Upper lobe of left lung (tissue), 6 donors: Measurements from ENCODE around the gene C2orf69. TPM values are rescaled to one million over a fixed set of nuclear protein-coding genes. Genes with fewer than 3 reads are reported as not detected.

Source experiments
- ATAC-seq, 2 donors: fragments of 200-7000 bp; cut with Tn5 transposase; one replicate each; pipeline ENCODE4 v1.9.1; 2022; ENCODE audit warnings: mild to moderate bottlenecking in 2 of 2, moderate library complexity in 2 of 2; ENCODE audit not compliant: low FRiP score in 2 of 2
- DNase-seq, 2 donors: peaks; one replicate each; pipeline ENCODE4 v3.0.0-alpha.2; 2019 to 2020
- H3K27ac ChIP-seq, 4 donors: fragments of 200-600 bp; sonication (generic); one replicate each; pipeline ENCODE4 v1.5.1; 2016 to 2019
- H3K27me3 ChIP-seq, 4 donors: fragments of 200-600 bp; sonication (generic); one replicate each; pipeline ENCODE4 v1.5.1; 2017 to 2019
- H3K36me3 ChIP-seq, 4 donors: fragments of 200-600 bp; sonication (generic); one replicate each; pipeline ENCODE4 v1.5.1; 2016 to 2019
- H3K4me1 ChIP-seq, 4 donors: fragments of 200-600 bp; sonication (generic); one replicate each; pipeline ENCODE4 v1.5.1; 2018 to 2019
- H3K4me3 ChIP-seq, 4 donors: fragments of 200-600 bp; sonication (generic); one replicate each; pipeline ENCODE4 v1.5.1; 2017 to 2019; ENCODE audit warnings: mild to moderate bottlenecking in 2 of 4, moderate library complexity in 1 of 4
- H3K9me3 ChIP-seq, 4 donors: fragments of 200-600 bp; sonication (generic); one replicate each; pipeline ENCODE4 v1.5.1; 2018 to 2019
- EP300 ChIP-seq, 4 donors: sonication (generic); formaldehyde crosslinking; IDR thresholded peaks; one replicate each; pipeline ENCODE4 v1.5.1; 2017; ENCODE audit warnings: antibody characterized with exemption in 4 of 4, control low read depth in 2 of 4
- POLR2A ChIP-seq, 4 donors: fragments of 450-650 bp; IDR thresholded peaks; one replicate each; pipeline ENCODE4 v1.5.1; 2016 to 2017; ENCODE audit warnings: antibody characterized with exemption in 4 of 4, mild to moderate bottlenecking in 2 of 4
- POLR2AphosphoS5 ChIP-seq, 2 donors: sonication (generic); formaldehyde crosslinking; IDR thresholded peaks; one replicate each; pipeline ENCODE4 v1.5.1; 2017; ENCODE audit warnings: antibody characterized with exemption in 2 of 2
- WGBS, 2 donors: methylation state at CpG; one replicate each; pipeline ENCODE4 v1.1.5; 2017 to 2018; 5-methylcytosine and 5-hydroxymethylcytosine counted together
- total RNA-seq, 6 donors: library from RNA; depleted of rRNA in 4 of 6; stranded (reverse); fragments of >200 nt in 4 of 6; gene quantifications; one replicate each; pipeline versions ENCODE4 v1.1.0 to v1.2.1, GENCODE V29; 2016 to 2021
- TF ChIP-seq, protein P1 (sequence below), 6 experiments: fragments of 450-650 bp in 4 of 6; fragments of 200-600 bp in 2 of 6; sonication (generic) in 2 of 6; IDR thresholded peaks; one replicate each; pipeline ENCODE4 v1.5.1; 2016 to 2019; ENCODE audit warnings: antibody characterized with exemption in 6 of 6
- donor health status: DM: no; HTN: no; CAD: no; lungs with moderate emphysema.
- donor health status: DM: no; HTN: yes; CAD: no; lungs with severe emphysema.

The C2orf69 gene
- total RNA-seq, 6 donors from 2014 or later: 6.0 to 14.9 (median 11.5) TPM

DNA sequence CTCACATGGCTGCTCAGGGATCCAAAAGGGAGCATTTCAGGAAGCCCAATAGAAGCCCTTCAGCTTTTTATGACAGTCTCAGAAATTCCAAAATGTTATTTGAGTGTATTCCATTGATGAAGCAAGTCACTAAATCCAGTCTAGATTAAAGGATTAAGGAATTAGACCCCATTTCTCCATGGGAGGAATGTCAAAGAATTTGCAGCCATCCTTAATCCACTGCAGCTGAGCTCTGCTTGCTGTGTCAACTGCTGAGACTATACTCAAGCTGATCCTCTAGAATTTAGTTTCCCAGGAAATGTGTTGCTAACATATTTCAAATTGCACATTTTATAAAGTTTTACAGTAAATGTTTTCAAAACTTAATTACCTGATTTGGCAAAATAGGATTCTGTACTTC, 28.4 kb upstream of the C2orf69 start:
- H3K27ac ChIP-seq: no peak overlapping the region
- no peaks in the 10 kb centered on the region for H3K4me1 ChIP-seq
- H3K27me3 ChIP-seq: no peaks in the 10 kb centered on the region
- TF ChIP-seq EP300 (IDR thresholded peaks at IDR 0.05) (no peak), POLR2AphosphoS5 (IDR thresholded peaks at IDR 0.05) (no peak)
- TF ChIP-seq, protein P1, sequence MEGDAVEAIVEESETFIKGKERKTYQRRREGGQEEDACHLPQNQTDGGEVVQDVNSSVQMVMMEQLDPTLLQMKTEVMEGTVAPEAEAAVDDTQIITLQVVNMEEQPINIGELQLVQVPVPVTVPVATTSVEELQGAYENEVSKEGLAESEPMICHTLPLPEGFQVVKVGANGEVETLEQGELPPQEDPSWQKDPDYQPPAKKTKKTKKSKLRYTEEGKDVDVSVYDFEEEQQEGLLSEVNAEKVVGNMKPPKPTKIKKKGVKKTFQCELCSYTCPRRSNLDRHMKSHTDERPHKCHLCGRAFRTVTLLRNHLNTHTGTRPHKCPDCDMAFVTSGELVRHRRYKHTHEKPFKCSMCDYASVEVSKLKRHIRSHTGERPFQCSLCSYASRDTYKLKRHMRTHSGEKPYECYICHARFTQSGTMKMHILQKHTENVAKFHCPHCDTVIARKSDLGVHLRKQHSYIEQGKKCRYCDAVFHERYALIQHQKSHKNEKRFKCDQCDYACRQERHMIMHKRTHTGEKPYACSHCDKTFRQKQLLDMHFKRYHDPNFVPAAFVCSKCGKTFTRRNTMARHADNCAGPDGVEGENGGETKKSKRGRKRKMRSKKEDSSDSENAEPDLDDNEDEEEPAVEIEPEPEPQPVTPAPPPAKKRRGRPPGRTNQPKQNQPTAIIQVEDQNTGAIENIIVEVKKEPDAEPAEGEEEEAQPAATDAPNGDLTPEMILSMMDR (IDR thresholded peaks at IDR 0.05): no peak
- DNase-seq (no peak), ATAC-seq (no peak)
- no peaks in the 10 kb centered on the region for H3K36me3 ChIP-seq
- no peaks in the 10 kb centered on the region for H3K9me3 ChIP-seq
- no peak overlapping the region for H3K4me3 ChIP-seq

DNA sequence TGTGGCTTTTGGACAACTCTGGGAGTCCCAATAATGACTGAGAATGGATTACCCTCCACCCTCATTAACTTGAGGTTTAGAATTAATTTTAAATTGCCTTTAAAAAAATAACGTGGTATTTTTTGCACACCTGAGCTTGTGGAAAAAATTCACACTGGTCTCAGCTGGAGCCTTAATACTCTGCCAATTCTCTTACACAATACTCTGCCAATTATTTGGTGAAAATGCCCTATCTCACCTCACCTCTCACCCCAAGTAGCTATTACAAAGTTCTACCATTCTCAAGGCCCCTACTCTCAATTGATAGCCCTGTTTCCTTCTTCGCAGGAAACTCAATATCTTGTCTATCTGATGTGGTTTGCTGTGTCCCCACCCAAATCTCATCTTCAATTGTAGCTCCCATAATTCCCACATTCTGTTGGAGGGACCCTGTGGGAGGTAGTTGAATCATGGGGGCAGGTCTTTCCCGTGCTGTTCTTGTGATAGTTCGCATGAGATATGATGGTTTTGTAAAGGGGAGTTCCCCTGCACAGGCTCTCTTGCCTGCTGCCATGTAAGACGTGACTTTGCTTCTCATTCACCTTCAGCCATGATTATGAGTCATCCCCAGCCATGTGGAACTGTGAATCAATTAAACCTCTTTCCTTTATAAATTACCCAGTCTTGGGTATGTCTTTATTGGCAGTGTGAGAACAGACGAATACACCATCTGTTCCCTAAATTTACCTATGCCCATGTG, 27.4 kb upstream of the C2orf69 start:
- Histone ChIP-seq H3K9me3 (no peaks in the 10 kb centered on the region), H3K4me1 (no peaks in the 10 kb centered on the region), H3K36me3 (no peaks in the 10 kb centered on the region), H3K4me3 (no peak overlapping the region), H3K27me3 (no peaks in the 10 kb centered on the region), H3K27ac (no peak overlapping the region)
- no peak for ATAC-seq
- no peak for DNase-seq
- TF ChIP-seq EP300 (IDR thresholded peaks at IDR 0.05): no peak
- TF ChIP-seq POLR2AphosphoS5 (IDR thresholded peaks at IDR 0.05): no peak
- TF ChIP-seq POLR2A (IDR thresholded peaks at IDR 0.05): no peak
- TF ChIP-seq, protein P1 (IDR thresholded peaks at IDR 0.05): no peak
- 81 to 89% methylated on average over 6 of the region's 6 CpGs for WGBS, 2 donors

DNA sequence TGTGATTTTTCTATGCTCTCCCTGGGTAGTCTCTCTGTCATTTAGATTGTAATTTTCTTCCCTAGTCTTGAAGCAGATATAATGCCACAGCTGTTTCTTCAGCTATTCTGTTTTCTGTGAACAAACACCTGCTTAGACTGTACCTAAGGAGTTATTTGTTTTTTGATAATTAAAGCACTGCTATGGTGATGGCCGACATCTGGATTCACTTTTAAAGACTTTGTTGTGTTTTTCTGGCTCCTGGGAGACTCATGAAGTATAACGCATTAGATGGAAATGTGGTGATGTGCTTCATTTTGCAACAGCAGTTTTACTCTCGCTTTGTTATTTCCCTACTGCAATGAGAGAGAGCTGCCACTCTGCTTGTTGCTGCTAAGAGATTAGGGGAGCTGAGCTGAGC, 15.7 kb upstream of the C2orf69 start:
- 76 to 88% methylated on average over 3 of the region's 3 CpGs for WGBS, 2 donors
- TF ChIP-seq POLR2AphosphoS5 (IDR thresholded peaks at IDR 0.05): no peak
- TF ChIP-seq, protein P1 (IDR thresholded peaks at IDR 0.05): no peak
- TF ChIP-seq POLR2A (IDR thresholded peaks at IDR 0.05): no peak
- TF ChIP-seq EP300 (IDR thresholded peaks at IDR 0.05): no peak
- no peak for ATAC-seq
- Histone ChIP-seq H3K4me1 (no peaks in the 10 kb centered on the region), H3K9me3 (no peaks in the 10 kb centered on the region), H3K4me3 (no peak overlapping the region), H3K27me3 (no peaks in the 10 kb centered on the region), H3K27ac (no peak overlapping the region), H3K36me3 (no peaks in the 10 kb centered on the region)
- DNase-seq: no peak

DNA sequence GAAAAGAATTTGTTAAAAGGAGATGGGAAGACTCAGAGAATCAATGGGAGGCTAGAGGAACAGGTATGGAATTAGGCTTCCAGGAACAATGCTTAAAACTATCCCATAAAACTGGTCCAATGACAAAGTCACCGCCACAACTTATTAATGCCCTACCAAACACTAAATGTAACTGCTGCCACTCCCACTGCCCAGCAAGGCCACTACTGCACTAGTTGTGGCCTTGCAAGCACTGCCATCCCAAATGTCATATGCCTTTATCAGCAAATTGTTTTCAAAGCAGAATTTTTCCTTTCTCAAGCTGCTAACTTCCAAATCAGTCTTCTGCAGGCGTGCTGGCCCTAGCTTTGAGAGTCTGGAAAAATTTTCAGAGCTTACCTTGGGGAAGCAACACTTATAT, 14.5 kb upstream of the C2orf69 start:
- DNase-seq (no peak), ATAC-seq (no peak)
- H3K27ac ChIP-seq: no peak overlapping the region
- no peak overlapping the region for H3K4me3 ChIP-seq
- no peaks in the 10 kb centered on the region for H3K9me3 ChIP-seq
- H3K4me1 ChIP-seq: no peaks in the 10 kb centered on the region
- WGBS, 2 donors: 78 to 88% methylated on average over 2 of the region's 2 CpGs
- TF ChIP-seq POLR2A (IDR thresholded peaks at IDR 0.05) (no peak), POLR2AphosphoS5 (IDR thresholded peaks at IDR 0.05) (no peak), EP300 (IDR thresholded peaks at IDR 0.05) (no peak)
- TF ChIP-seq, protein P1 (IDR thresholded peaks at IDR 0.05): no peak
- H3K27me3 ChIP-seq: no peaks in the 10 kb centered on the region
- no peaks in the 10 kb centered on the region for H3K36me3 ChIP-seq

DNA sequence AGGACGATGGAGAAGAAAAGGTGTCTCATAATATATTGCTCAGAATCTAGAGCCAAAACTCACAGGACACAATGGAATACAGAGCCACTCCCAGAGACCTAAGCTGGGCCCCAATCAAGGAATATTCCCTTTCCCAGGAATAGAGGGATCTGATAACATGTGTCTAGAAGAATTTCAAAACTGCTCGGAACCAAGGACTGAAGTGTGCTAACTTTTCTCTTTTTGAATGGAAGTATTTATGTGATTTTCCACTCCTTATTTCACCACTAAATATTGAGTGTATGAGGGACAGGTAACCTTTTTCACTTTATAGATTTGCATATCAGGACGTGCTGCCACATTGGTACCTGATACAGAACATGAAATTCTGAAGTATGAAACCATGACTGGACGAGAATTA, 9.2 kb upstream of the C2orf69 start:
- no peaks in the 10 kb centered on the region for H3K9me3 ChIP-seq
- ATAC-seq: no peak
- H3K36me3 ChIP-seq: no peaks in the 10 kb centered on the region
- TF ChIP-seq EP300 (IDR thresholded peaks at IDR 0.05): no peak
- no peak for TF ChIP-seq POLR2A (IDR thresholded peaks at IDR 0.05)
- TF ChIP-seq, protein P1 (IDR thresholded peaks at IDR 0.05): no peak
- TF ChIP-seq POLR2AphosphoS5 (IDR thresholded peaks at IDR 0.05): no peak
- DNase-seq: no peak
- no peak overlapping the region for H3K27ac ChIP-seq
- H3K27me3 ChIP-seq: no peaks in the 10 kb centered on the region
- H3K4me3 ChIP-seq: no peak overlapping the region
- 81 to 92% methylated on average over 4 of the region's 4 CpGs for WGBS, 2 donors
- H3K4me1 ChIP-seq: no peaks in the 10 kb centered on the region
